GM15510 (cell line): ENCODE data around the gene DDX10.

Experiments used
- POLR2A ChIP-seq: IDR thresholded peaks from 3 replicates; pipeline ENCODE4 v1.6.1; 2011; ENCODE audit warnings: borderline replicate concordance; ENCODE audit not compliant: insufficient read length; ENCODE audit errors: extremely low read depth

The DDX10 gene

DNA sequence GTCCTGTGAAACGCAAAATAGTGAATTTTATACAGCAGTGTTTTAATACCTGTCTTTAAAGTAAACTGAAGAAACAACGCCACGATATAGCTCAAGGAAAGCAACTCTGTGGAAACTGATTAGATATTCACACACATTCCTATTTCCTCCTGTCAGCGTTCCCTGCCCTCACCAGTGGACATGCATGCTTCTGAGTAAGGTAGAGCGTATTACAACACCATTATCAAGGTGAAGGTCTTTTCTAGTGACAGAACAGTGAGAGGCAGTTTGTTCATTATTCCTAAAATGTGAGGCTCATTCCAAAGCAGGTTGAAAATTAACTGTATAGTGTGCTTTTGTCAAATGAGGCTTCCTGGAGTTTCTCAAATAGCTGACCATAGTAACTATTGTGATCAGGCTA, 153.1 kb downstream of the DDX10 start:
- TF ChIP-seq POLR2A, result no peak

- no peak for TF ChIP-seq POLR2A
Observed at GRCh38 chr11:108818971-108819370, 154.1 kb downstream of the DDX10 start.

DNA sequence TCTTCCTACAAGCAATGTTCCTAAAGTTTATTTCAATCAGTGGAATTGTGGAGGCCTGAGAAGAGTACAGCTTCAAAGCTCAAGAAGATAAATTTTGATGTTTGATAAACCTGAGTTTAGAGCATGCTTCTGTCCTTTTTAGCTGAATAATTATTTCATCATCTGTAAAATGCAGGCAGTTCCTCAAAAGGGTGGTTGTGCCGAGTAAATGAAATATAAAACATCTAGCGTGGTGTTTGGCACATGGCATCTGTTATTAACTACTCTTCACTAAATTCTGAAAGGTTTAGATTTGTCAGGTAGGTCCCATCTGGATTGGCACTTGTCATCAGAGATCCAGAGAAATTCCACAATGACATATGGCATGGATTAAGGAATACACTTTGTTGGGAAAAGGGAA, 155.1 kb downstream of the DDX10 start:
- TF ChIP-seq POLR2A, result no peak

DNA sequence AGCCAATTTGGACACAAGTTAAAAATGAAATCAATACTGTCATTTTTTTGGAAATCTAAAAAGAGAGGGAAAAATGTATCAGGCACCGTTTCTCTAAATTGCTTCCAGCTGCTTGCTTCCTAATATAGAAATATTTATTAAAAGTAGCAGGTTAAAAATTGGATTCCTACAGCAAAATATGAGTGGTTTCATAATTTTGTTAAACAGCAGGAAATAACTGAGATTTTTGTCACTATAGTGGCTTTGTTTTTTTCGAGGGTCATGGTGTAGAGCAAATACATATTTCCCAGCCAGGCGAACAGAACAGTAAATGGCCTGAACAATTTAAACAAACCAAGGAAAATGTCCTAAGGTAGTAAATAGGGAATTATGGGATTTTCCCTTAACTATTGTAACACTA, 159.7 kb downstream of the DDX10 start:
- no peak for TF ChIP-seq POLR2A

DNA sequence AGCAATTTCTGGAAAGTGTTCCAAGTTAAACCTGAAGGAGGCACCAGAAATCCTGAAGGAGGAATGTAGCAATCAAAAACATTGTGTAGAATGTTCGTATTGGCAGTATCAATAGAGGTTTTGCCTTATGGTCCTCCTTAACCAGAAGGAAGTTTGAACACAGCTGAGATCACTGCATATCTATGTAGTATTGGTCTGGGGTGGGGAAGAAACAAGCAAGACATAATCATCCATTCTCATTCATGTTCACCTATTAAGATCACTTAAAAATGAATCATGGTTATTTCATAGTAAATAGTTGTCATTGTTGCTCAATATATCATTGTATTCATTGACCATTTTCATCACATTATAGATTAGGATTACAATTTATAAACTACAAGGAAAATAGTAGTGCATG, 160.5 kb downstream of the DDX10 start:
- no peak for TF ChIP-seq POLR2A

DNA sequence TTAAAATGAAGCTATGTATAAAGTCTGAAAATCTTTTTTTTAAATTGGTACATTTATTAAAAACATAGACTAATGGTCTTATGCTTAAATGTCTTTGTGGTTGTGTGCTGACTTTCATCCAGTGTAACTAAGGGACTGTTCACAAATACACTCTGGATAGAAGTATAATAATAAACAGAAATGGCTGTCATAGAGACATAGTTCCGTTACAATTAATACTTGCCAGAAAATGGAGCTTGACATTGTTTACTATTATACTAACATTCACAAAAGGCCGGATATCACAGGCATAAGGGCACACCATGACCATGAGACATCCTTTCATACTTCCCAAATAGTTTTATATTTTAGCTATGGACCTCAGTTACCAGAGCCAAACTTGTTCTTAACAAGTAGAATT, 161.3 kb downstream of the DDX10 start:
- TF ChIP-seq POLR2A, result no peak

DNA sequence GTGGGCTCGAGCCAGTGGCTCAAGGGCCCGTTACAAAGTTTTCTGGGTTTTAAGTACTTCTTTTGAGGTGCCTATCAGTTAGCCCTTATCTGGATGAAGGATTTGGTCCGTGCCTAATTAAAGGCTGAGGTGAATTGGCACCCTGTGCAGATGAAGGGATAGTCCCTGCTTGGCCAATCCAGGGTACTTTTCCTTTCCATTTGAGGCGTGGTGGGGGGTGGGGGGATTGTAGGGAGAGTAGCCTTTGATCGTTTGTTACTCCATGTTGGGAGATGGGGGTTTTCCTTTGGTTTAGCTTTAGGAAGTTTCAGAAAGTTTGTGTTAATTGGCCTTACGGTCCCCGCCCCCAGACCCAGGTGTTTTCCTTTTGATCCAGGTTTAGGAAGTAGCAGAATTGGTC, 170.8 kb downstream of the DDX10 start:
- TF ChIP-seq POLR2A, result no peak

- no peak for TF ChIP-seq POLR2A
Observed at GRCh38 chr11:108836541-108836940, 171.7 kb downstream of the DDX10 start.

- TF ChIP-seq POLR2A, result no peak
Observed at GRCh38 chr11:108838102-108838791, 173.4 kb downstream of the DDX10 start.

DNA sequence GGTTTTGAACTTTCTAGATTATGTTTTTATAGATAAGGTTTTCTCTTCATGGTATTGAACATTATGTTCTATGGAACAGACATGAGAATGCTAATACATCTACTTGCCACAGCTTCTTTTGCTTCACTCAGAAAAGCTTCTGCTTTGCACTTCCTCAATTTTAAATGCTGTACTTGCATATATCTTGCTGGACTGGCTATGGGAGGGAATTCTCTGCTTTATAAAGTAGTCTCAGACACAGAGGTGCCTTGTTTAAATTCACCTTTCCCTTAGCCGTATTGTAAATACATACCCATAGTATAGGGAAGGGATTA, 173.9 kb downstream of the DDX10 start:
- TF ChIP-seq POLR2A, result no peak

- no peak for TF ChIP-seq POLR2A
Observed at GRCh38 chr11:108846009-108846408, 181.1 kb downstream of the DDX10 start.

DNA sequence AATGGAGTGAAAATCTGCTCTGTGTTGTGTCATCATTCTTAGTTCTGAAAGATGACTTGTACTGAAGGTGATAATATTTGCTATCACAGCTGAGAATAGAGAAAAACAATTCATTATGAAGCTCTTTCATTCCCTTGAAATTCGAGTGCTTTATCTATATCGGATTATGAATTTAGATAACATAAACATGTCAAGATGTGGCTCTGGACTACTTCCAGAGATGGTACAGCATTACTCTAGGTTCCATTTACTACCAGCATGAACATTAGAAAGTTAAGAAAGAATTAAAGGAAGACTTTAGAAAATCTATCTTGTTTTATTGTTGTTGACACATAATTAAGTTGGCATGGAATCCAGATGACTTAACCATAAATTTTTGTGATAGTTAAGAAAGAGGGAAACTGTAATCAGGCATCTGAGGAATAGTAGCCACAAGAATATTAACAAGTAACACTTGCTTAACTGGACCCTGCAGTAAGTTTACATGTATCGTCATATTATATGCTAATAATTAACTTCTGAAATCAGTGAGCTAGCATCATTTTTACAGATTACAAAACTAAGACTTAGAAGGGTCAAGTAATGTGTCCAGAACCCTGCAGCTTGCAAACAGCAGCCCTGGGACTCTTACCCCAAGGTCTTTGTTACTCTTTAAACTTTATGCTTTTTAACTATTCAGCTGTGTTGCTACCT, 182.6 kb downstream of the DDX10 start:
- TF ChIP-seq POLR2A, result no peak

DNA sequence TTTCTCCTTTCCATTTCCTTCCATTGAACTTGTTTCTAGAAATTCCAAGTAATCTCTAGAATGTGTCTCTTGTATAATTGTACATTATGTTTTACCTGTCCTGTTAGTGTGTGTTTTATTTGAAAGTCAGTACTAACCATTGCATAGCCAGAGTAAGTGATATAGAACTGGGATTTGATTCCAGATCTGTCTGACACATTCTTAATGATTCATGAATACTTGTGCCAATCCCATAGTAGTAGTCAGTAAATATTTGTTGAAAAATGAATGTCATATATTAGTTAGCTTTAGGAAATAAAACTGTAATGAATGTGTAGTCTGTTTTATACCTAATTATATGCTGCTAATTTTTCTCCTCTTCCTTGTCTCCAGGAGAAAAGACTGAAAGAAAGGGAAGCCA, 186.9 kb downstream of the DDX10 start:
- no peak for TF ChIP-seq POLR2A

- no peak for TF ChIP-seq POLR2A
Observed at GRCh38 chr11:108852701-108853100, 187.8 kb downstream of the DDX10 start.

DNA sequence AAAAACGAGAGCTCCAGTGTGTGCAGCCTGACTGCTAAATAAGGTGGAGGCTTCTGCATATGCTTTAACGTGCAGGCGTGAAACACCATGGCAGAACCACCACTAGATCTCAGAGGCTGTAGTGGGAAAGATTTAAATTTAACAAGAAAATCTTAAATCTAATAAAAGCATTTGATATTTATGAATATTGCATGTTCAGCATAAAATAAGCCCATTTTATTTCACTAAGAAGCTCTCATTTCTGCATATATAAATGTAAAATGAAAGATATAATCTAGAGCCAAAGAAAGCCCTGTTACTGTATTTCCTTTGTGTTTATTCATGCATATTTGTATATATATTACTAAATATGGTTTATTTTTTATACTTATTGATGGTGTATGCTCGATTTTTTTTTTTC, 188.3 kb downstream of the DDX10 start:
- TF ChIP-seq POLR2A, result no peak

DNA sequence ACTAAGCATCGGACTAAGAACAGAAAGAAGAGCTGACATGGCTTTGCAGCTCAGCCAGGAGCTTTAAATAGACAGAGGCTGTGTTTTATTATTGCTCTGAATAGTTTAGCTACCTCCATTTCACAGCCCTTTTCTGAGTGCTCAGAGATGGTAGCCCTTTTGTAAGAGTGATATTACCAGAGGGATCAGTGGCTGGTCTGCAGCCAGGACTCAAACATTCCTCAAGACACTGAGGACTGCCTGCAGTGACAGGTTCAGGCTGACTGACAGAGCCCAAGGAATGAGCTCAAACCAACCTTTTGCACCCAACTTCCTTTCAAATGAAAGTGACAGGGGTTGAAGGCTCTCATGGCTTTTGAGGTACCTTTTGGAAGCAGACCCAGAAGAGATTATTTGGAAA, 189.0 kb downstream of the DDX10 start:
- no peak for TF ChIP-seq POLR2A
